Right forelimb (tissue), 1 donor: Measurements from ENCODE around the gene RFNG.

Experiments
- DNase-seq: peaks from one replicate; pipeline ENCODE4 v3.0.0-alpha.2; 2018

The RFNG gene, protein sequence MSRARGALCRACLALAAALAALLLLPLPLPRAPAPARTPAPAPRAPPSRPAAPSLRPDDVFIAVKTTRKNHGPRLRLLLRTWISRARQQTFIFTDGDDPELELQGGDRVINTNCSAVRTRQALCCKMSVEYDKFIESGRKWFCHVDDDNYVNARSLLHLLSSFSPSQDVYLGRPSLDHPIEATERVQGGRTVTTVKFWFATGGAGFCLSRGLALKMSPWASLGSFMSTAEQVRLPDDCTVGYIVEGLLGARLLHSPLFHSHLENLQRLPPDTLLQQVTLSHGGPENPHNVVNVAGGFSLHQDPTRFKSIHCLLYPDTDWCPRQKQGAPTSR

DNA sequence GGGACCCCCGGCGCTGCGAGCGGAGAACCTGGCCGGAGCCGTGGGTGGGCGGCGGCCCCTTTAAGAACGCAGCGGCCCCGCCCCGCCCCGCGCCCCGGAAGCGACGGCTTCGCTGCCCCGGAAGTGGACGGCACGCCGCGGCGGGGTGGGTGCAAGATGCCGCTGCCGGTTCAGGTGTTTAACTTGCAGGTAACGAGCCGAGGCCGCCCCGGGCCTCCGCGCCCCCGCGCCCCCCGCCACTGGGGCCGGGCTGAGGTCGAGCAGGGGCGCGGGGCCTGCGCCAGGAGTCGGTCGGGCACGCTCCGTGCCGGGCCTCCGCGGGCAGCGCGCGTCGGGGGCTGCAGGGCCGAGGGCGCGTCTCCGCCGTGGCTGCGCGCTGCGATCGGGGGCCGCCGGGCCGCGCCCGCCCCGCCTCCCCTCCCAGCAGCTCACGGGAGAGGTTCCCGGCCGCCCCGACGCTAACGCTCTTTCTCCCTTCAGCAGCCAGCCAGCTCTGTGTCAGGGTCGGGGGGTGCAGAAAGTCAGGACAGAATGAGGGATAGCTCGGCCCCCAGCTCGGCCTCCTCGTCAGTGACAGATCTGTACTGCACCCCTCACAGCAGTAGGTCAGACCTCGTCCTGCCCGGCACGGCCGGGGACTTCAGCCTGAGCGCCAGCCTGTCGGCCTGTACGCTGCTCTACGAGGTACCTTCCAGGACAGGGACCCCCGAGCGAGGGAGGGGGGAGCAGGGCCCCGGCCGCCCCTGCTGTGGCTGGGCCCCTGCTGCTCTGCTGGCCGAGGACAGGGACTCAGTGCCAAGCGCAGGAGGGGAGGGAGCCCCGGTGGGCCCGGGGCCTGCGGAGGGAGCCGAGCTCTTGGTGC is at the start of gene RFNG, which contains the start of gene GPS1:
Gene RFNG (minus strand): TSS at position 36 of the 862 bp plus-strand sequence. CDS start 45 bp downstream, outside the sequence.
Gene GPS1 (plus strand): TSS at position 123 of the 862 bp plus-strand sequence. CDS start 34 bp downstream, at position 157.
- peak; percentile 84 for DNase-seq

DNA sequence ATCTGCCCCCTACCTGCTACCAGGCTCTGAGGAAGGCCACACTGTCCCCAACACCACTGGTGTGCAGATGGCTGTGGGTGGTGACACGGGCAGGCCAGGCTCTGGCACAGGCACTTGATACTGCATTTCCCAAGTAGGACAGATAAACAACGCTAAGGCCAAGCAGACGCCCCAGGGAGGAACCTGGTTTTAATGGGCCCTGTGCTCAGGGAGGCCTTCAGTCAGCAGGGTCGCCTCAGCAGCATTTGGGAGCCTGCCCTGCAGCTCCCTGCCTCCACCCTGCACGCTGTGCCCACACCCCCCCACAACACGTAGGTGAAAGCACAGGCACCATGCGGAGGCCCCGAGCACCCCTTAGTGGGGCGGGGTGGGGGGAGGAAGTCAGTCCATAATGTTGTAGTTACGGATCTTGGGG is 49.7 kb upstream of the RFNG start:
- DNase-seq: no peak

DNA sequence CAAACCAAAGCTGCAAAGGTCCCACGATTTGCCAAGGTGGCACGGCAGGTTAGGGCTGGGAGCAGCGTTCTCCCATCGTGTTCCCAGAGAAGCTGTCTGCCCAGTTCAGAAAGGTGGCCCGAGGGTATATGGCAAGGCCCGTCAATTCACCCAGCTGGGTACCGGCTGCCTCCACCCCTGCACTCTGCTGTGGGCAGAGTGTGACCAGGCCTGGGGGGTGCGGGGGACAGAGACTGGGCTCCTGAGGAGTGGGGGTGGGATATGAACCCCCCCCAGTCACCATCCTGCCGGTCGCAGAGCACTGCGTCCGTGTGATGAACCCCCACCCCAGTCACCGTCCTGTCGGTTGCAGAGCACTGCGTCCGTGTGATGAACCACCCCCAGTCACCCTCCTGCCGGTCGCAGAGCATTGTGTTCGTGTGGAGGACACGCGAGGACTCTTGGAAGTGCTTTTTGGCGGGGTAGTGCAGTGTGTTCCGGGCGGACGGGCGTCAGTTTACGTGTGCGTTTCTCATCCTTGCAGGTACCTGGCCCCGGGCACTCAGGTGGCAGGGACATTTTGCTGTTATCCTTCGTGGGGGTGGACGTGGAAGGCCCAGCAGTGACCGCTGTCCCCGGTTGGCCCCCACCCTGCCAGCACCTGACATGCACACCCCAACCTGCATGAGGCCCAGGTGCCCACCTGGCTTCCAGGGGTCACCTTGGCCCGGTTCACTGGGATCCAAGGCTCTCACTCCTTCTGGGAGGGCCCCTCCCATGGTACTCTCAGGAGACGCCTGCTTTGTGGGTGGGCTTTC is 49.1 kb upstream of the RFNG start:
- DNase-seq: no peak

DNA sequence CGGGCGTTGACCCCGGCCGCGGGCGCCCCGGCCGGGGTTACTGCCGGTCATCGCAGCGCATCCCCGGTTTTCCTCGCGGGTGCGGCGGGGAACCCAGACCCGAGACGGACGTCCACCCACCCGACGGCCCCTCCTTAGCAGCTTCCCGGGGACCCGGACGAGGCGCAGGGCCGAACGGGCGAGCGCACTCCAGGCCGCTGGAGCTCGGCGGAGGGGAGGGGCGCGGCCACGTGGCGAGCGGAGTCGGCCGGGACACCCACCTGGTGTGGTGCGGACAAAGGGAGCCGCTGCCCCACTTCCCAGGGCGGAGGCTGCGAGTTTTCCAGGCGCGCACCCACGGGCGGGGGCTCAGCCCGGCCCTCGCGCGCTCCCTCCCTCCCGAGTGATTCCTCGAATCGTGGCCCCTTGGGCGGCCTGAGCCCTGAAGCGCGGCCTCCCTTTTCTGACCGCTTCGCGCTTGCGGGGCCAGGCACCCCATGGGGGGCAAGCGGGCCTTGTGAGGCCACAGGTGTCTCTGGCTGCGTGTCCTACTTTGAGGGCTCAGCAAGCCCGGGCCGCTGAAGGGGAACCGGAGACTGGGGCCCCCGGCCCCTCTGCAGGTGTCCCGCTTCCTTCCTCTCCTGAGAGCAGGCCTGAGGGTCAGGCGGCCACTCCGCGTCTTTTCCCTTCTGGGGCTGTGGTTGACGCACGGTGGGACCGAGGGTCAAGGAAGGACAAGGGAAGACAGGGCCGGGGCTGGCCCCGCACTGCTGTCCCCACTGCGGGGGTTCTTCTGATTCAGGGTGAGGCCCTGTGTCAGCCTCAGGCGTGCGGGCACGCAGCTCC is 47.5 kb upstream of the RFNG start:
- DNase-seq: no peak

DNA sequence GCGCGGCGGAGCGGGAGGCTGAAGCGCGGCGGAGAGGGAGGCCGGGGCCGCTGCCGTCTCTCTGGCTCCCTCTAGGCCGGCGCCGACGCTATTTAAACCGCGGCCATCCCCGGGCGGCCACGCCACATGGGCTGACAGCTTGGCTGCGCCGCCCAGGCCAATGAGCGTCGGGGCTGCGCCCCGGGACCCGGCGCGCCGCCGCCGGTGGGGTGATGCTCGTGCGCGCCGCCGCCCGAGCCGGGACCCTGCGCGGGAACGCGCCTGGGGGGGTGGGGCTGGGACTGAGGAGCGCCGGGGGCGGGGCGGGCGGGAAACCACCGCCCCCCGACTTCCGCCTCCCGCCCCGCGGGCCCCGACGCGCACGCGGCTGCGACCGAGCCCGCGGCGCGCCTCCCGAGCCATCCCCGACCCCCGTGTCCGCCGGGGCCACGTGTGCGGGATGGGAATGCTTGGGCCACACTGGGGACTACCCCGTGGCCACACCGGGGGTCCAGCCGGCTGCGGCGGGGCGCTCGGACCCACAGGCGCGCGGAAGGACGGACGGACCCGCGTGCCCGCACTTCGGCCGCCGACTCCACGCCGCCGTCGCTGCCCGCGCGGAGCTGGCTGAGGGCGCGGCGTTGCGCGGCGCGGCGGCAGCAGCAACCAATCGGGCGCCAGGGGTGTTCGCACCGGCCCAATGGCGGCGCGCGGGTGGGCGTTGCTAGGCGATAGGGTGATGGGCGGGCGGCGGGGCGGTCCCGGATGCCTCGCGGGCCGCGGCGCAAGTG is 46.7 kb upstream of the RFNG start, which contains the start of gene FASN:
Gene FASN (minus strand): TSS at position 68 of the 770 bp plus-strand sequence. CDS start 1,791 bp downstream, outside the sequence.
- DNase-seq: peak; percentile 97

DNA sequence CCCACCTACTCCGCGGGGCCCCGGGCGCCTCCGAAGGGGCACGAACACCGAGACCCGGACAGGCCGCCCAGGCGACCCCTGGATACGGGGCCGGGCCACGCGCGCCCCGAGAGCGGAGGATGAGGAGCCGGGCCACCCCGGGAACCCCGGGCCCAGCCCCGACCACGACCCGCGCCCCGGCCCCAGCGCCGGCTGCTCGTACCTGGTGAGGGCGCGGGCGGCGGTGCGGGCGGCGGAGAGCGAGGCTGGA is 46.2 kb upstream of the RFNG start:
- no peak for DNase-seq

DNA sequence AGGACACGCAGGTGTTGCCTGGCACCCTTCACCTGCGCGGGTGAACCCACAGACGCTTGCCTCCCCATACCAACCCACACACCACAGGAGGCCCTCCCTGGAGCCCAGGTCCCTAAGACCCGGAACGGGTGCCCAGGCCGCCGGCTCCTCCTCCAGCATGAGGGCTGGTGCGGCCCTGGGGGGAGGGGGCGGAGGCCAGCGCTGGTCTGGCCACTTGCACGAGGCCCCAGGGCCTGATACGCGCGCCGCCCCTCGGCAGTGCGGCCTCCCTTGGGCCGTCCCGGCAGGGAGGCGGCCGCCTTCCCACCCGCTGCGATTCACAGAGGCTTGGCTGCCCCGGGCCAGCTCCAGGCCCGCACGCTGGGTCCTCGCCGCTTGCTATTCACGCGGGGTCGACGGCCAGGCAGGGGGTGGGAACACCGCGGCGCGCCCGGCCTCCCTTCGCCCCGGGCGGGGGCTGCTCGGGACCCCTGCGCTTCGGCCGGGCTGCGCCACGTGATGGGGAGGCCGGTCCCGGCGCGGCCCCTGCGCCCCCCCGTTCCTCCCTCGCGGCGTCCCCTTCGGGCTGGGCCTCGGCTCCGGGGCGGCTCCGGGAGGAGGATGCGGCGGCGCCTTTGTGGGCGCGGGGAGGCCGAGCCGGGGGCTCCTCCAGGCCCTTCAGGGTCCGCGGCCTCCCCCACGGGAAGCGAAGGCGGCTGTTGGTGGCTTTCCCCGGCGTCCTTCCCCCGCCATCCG is 45.7 kb upstream of the RFNG start:
- no peak for DNase-seq

DNA sequence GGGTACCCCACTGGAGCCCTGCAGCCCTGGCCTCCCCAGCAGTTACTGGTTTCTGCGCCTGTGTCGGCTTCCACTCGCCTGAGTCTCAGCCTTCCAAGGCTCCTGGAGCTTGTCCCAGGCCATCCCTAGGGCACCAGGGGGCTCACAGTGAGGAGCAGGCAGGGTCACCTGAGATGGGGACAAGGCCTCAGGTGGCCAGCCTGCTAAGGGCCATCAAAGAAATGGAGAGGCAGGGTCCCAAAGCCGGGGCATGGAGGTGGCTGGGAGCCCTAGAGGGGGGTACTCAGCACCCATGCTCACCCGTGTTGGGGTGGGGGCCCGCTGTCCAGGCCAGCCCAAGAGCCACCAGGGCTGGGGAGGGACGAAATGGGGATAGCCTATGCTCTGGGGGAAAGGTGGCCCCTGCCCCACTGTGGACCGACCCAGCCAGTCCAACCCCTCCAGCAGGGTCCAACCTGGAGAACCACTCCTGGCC is 45.1 kb upstream of the RFNG start:
- no peak for DNase-seq

DNA sequence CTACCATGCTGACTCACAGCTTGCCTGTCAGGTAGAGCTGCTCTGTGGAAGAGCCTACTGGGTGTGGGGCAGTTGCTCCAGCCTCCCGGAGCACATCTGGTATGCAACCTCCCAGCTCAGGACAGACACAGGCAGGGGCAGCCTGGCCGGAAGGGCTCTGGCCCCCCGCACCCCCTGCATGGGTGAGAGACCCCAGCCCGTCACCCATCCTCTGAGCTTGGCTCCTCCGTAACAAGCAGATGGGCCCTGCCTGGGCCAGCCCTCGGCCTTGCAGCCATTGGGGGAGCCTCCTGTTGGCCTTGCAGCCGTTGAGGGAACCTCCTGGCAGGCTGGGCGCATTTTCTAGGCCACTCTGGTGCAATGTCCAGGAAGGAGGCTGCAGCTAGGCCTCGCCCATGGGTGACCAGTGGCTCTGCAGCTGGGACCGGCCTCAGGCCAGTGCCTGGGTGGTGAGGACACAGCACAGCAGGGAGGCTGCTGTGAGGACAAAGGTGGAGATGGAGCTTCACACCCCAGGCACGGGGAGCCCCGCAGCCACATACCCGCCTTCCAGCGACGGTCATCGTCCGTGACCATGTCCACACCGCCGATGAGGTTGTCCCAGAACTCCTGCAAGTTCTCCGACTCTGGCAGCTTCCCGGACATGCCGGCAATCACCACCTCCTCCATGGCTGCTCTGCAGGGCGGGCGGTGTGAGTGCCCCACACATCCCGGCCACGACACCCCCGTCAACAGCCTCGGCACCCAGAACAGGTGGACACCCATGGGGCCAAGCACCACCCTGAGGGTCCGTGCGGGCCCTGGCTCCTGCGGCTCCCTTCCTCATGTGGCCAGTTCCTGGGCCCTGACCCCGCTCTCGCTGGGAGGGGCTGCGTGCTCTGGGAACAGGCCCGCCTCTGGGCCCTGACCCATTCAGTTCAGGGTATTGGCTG is 44.4 kb upstream of the RFNG start:
- DNase-seq: no peak

DNA sequence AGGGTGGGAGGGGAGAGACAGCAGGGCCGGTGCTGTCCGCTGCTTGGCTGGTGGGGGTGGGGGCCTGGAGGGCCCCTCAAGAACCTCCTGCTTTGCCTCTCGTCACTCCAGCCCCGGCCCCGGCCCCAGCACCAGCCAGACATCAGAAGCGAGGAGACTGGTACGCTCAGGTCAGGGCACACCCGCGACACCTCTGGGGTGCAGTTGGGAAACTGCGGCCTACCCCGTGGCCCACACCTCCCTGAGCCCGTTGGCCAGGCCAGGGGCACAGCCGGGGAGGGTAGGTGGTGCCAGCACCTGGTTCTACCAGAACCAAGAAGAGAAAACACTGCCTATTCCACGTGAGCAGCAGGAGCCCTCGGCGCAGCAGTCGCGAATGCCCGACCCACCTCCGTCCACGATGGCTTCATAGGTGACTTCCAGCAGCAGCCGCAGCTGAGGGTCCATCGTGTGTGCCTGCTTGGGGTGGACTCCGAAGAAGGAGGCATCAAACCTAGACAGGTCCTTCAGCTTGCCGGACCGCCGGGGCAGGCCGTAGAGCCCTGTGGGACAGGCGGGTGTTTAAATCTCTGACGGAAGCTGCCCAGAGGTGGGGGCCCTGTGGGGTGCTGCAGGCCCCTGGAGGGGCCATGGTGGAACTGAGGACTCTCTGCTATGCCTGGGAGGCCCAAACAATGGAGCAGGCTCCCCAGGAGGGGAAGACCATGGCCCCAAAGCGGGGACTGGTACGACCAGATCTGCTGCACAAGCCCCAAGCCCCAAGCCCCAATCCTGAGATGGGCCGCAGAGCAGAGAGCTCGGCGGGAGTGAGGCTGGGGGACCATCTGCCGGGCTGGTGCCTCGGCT is 43.5 kb upstream of the RFNG start:
- no peak for DNase-seq

DNA sequence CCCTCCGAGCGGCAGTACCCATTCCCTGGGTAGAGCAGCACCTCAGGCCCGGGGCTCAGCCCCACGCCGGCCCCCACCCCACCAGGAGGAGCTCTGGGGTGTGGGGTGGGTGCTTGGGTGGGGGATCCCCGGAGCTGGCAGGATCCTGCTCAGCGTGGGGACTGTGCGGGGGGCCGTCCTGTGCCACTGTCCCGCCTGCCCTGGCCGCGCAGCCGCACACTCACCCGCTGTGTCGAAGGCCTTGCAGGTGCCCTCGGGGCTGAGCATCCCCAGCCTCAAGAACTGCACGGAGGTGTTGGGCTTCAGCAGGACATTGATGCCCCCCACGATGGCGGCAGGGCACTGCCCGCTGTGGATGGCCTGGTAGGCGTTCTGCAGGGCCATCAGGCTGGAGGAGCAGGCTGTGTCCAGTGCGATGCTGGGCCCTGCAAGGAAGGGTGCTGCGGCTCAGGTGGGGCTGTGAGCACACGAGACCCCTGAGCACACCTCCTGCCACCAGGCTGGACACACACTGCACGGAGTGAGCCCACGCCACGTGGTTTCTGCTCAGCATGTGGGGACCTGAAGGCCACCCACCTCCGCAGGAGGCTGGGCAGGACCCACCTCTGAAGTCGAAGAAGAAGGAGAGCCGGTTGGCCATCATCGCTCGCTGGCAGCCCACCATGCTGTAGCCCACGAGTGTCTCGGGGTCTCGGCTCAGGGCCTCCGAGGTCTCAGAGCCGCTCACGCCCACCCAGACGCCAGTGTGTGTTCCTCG is 41.6 kb upstream of the RFNG start:
- DNase-seq: no peak

DNA sequence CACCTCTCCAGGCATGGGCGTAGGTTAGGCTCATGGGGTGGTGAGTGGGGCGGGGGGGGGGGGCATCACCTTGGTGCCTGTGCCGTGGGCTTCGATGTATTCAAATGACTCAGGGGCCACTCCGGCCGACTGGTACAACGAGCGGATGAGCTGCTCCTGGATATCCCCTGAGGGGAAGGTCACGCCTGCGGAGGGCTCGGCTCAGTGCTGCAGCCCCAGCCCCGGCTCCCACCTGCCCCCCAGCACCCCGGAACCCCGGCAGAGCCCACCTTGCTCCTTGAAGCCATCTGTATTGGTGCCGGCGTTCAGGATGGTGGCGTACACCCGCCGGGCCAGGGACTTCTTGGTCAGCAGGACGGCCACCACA is 41.0 kb upstream of the RFNG start:
- DNase-seq: peak; percentile 30

DNA sequence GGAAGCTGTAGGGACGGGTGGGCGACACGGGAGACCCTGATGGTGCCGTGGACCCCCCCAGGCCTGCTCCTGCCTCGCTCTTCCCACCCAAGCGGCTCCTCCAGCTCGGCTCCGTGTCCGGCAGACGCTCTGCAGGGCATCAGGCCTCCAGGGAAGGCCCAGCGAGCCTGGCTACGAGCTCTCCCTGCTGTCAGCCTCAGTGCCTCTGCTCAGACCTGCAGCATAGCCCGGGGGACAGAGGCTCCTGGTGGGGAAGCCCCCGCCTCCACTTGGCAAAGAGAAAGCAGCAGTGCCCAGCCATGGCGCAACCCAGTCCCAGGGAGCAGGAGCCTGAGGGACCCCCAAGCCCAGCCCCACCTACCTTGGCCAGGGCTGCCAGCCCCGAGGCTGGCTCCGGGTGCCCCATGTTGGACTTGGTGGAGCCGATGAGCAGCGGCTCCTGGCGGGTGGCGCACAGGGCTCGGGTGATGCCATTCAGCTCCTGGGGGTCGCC is 40.5 kb upstream of the RFNG start:
- DNase-seq: peak; percentile 40

DNA sequence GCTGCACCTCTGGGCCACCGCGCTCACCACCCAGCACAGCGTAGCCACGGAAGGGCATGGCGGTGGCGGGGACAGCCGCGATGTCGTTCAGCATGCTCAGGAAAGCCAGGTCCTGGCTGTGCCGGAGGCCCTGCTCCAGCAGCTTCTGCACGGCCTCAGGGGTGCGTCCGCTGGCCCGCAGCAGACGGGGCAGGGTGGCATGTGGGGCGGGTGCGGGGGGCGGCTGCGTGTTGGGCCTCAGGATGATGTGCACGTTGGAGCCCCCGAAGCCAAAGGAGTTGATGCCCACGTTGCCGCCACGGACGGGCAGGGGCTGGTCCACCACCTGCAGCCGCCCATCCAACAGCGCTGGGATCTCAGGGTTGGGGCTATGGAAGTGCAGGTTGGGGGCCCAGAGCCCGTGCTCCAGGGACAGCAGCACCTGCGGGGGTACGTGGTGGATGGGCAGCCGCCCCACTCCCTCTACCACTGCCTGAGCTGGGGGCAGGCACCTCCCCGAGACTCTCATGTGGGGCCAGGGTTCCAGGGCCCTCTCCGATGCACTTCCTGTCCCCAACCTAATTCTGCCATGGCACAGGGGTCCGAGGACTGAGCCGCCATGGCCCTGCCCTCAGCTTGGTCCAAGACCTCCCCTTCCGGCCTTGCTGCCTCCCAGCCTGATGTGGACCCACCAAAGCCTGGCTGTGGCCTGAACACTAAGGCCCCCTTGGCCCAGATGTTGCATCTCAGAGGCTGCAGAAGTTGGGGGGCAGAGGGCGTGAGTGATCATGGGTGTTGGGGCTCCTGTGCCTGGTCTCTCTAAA is 39.9 kb upstream of the RFNG start:
- peak; percentile 36 for DNase-seq

DNA sequence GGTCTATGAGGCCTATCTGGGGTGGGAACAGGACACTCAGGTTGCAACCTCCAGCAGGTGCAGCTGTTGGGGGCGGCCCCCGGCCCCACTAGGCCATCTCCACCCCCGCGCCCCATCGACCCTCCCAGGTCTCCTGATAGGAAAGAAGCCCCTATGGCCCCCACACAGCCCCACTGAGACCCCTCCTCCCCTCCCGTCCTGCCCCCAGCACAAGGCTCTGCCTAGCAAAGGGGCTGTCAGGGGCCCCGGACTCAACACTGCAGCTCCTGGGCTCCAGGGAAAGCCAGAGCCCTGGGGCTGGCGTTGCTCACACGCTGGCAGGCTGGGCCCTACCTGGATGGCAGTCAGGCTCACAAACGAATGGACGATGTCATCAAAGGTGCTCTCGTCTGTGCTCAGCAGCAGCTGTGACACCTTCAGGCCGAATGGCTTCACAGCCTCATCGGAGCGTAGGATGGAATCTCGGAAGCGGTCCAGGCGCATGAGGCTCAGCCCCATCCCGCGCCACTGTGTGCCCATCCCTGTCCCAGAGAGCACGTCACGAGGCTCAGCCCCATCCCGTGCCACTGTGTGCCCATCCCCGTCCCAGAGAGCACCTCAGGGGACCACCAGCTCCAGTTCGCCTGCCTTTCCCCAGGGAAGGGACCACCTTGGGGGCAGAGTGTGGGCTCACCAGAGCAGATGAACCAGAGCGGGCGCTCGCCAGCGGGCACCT is 39.1 kb upstream of the RFNG start:
- peak; percentile 18 for DNase-seq
